M059J (cell line): ENCODE results near the gene BAG1. TPM values are rescaled to one million over a fixed set of nuclear protein-coding genes. Genes with fewer than 3 reads are reported as not detected.

Experiments used
- DNase-seq: peaks from one replicate; pipeline ENCODE4 v3.0.0-alpha.2; 2012; ENCODE audit warnings: low read depth
- total RNA-seq: library from RNA; depleted of rRNA; stranded (reverse); fragments of >200 nt; shearing (Covaris generic); gene quantifications from 2 replicates; pipeline ENCODE4 v1.2.3, GENCODE V29; 2014; rRNA removed

The BAG1 gene
- total RNA-seq, 1 experiment from 2014 or later: 72.0 TPM

DNA sequence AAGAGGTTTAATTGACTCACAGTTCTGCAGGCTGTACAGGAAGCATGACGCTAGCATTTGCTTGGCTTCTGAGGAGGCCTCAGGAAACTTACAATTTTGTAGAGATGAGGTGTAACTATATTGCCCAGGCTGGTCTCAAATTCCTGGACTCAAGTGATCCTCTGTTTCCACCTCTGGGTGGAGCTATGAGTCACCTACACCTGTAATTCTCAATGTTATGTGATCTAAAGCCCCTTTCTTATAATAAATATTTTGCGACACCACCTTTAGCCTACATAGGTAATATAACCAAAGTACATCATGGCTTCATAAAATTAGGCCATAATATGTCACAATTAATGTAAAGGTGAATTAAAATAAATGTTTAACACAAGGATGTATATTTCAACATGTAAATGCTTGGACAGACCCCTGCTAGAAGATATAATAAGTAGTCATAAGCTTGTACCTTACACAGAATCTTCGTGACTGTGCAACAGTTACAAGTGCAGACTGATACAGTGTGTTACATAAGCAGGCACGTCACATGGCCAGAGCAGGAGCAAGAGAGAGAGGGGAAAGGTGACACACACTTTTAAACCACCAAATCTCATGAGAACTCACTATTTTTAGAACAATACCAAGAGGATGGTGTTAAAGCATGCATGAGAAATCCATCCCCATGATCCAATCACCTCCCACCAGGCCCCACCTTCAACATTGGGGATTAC, 54.3 kb downstream of the BAG1 start:
- no peak for DNase-seq

DNA sequence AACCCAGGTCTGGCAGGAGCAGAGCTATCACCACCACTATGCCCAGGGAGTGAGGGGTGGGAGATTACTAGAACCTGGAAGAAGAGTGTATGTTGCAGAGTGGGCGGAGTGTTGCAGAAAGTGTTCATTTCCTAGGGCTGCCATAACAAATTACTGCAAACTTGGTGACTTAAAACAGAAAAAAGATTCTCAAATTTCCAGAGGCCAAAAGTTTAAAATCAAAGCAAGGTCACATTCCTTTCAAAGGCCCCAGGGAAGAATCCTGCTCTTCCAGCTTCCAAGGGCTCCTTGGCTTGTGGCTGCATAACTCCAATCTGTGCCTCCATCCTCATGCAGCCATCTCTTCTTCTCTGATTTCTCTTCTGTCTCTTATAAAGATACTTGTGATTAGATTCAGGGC, 55.1 kb downstream of the BAG1 start:
- no peak for DNase-seq

DNA sequence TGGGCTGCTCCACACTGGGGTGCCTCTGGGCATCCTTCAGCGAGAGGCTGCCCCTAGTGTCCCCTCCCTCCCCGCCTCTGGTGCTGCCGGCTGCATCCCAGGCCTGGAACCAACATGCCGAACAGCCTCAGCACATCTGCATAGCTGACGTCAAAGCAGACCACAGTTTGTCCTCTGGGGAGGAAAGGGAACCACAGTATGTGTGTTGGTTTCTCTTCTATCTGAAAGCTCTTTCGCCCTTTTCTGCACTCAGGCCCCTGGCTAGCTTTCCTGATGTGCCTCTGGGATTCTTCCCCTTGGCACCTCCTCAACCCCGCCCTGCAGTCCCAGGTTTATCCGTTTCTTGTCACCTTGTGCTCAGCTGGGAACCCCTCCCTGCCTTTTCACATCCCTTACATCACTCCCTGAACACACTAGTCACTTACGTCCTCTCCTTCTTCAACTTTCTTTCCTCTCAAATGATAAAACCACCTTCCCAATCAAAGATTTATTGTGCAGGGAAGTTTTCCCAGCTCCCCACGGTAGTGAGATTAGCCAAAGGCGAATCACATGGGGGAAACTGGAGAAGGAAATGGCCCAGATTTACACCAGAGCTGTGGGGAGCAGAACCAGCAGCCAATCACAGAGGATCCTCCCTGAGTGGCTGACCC, 61.8 kb downstream of the BAG1 start:
- peak; percentile 12 for DNase-seq

Other genes with a start within 250 kb of the BAG1 start
- gene DNAJA1, start 239.4 kb downstream of the BAG1 start, total RNA-seq: 265 and 312 TPM in 2 replicates
- gene SMU1, start 188.0 kb downstream of the BAG1 start, total RNA-seq: 30.6 and 36.0 TPM in 2 replicates
- 35.6 and 69.6 TPM in 2 replicates for gene B4GALT1, start 97.4 kb downstream of the BAG1 start, total RNA-seq
- not detected in 2 replicates for gene SPINK4, start 24.5 kb downstream of the BAG1 start, total RNA-seq
- 217 and 248 TPM in 2 replicates for gene CHMP5, start 341 bp upstream of the BAG1 start, total RNA-seq
- 21.4 and 24.5 TPM in 2 replicates for gene NFX1, start 25.8 kb upstream of the BAG1 start, total RNA-seq
- 0.17 TPM in 1 of 2 replicates, not detected in the other for gene AQP7, start 137.9 kb upstream of the BAG1 start, total RNA-seq
- gene AQP3, start 182.9 kb upstream of the BAG1 start, total RNA-seq: 0.57 and 1.1 TPM in 2 replicates
- gene NOL6, start 209.2 kb upstream of the BAG1 start, total RNA-seq: 30.2 and 39.3 TPM in 2 replicates